Adrenal gland (tissue), 12 donors: Measurements from ENCODE around the gene EXOC6B. TPM values are rescaled to one million over a fixed set of nuclear protein-coding genes. Genes with fewer than 3 reads are reported as not detected.

ENCODE experiments used
- DNase-seq, 7 donors: peaks; one replicate each; pipeline ENCODE4 v3.0.0-alpha.2; 2019 to 2020
- H3K27ac ChIP-seq, 5 donors: fragments of 200-600 bp; sonication (generic) in 4 of 5; 1 replicate in 3 of 5; 2 replicates in 2 of 5; pipeline versions ENCODE4 v1.5.1 to v1.8.0; 2016 to 2020; ENCODE audit warnings: mild to moderate bottlenecking in 1 of 5
- H3K27me3 ChIP-seq: fragments of 200-600 bp; 2 replicates; pipeline ENCODE4 v1.8.0; 2021
- H3K36me3 ChIP-seq, 2 donors: fragments of 200-600 bp; replicated peaks in 1 of 2; 1 replicate in 1 of 2; 2 replicates in 1 of 2; pipeline versions ENCODE4 v1.5.1 to v1.8.0; 2018 to 2022
- H3K4me1 ChIP-seq, 2 donors: fragments of 200-600 bp; replicated peaks in 1 of 2; 1 replicate in 1 of 2; 2 replicates in 1 of 2; pipeline versions ENCODE4 v1.5.1 to v1.8.0; 2018 to 2021
- H3K4me3 ChIP-seq, 4 donors: fragments of 200-600 bp; sonication (generic) in 3 of 4; one replicate each; pipeline ENCODE4 v1.5.1; 2016 to 2018
- H3K9me3 ChIP-seq, 3 donors: fragments of 200-600 bp; sonication (generic) in 1 of 3; replicated peaks in 1 of 3; 1 replicate in 2 of 3; 2 replicates in 1 of 3; pipeline versions ENCODE4 v1.5.1 to v1.8.0; 2016 to 2021
- CTCF ChIP-seq, 6 experiments: fragments of 450-650 bp in 4 of 6; fragments of 200-600 bp in 2 of 6; sonication (generic) in 1 of 6; IDR thresholded peaks; 1 replicate in 5 of 6; 2 replicates in 1 of 6; pipeline versions ENCODE4 v1.5.1 to v1.8.0; 2016 to 2021; ENCODE audit warnings: antibody characterized with exemption in 6 of 6, mild to moderate bottlenecking in 2 of 6, moderate library complexity in 1 of 6
- POLR2A ChIP-seq, 2 donors: fragments of 450-650 bp; IDR thresholded peaks; one replicate each; pipeline ENCODE4 v1.6.1; 2017; ENCODE audit warnings: antibody characterized with exemption in 2 of 2, mild to moderate bottlenecking in 2 of 2, moderate library complexity in 1 of 2
- WGBS, 4 donors: extraction: QIAGEN DNeasy Blood & Tissue Kit in 2 of 4; methylation state at CpG; one replicate each; pipeline versions ENCODE4 v1.1.5 to v1.1.7; 2013 to 2017; 5-methylcytosine and 5-hydroxymethylcytosine counted together
- intact Hi-C, 2 donors: fragments of 100-400 bp; cut with DNase I; formaldehyde crosslinking; loops; one replicate each; pipeline versions ENCODE4 v1.14.1 to v1.15.0; 2022 to 2023
- polyA plus RNA-seq, 3 donors: library from polyadenylated mRNA; stranded (reverse); fragments of 200-250 nt in 2 of 3; fragments of 350-450 nt in 1 of 3; fragmentation: Illumina TruSeq in 1 of 3; extraction: RNeasy Lipid Tissue Mini Kit (QIAGEN cat#74804) in 1 of 3; gene quantifications; one replicate each; pipeline ENCODE4 v1.2.3, GENCODE V29; 2013 to 2014
- total RNA-seq, 9 donors: library from RNA; depleted of rRNA in 4 of 9; stranded (reverse); fragments of >200 nt in 4 of 9; fragments of 120-200 nt in 1 of 9; fragmentation: NEBNext Ultra II Directional in 1 of 9; extraction: Animal tissue kit (Norgen Biotek cat#: 25700) in 1 of 9; gene quantifications; one replicate each; pipeline versions ENCODE4 v1.1.0 to v1.2.4, GENCODE V29; 2013 to 2023
- donor health status: healthy with polysubstance abuse.
- donor health status: Bipolar disorder and iron deficiency.
- donor health status: DM: yes; HTN: yes; CAD: no.
- donor health status: DM: no; HTN: no; CAD: no.
- donor health status: DM: no; HTN: no; CAD: no.
- donor health status: DM: yes; HTN: yes; CAD: no.

EXOC6B gene
- total and polyA plus RNA-seq, 12 donors: 6.0 to 92.6 (median 50.6) TPM

GRCh38 chr2:72554381-72554780, 271.5 kb downstream of the EXOC6B start:
- DNase-seq: no peak
- no peak overlapping the region for H3K4me3 ChIP-seq
- H3K27me3 ChIP-seq: no peaks in the 10 kb centered on the region
- no peaks in the 10 kb centered on the region for H3K9me3 ChIP-seq
- H3K4me1 ChIP-seq: no peaks in the 10 kb centered on the region
- intact Hi-C loops: no loop called here
- H3K36me3 ChIP-seq: no peaks in the 10 kb centered on the region
- TF ChIP-seq POLR2A (IDR thresholded peaks at IDR 0.05) (no peak), CTCF (IDR thresholded peaks at IDR 0.05) (no peak)
- H3K27ac ChIP-seq: no peak overlapping the region

GRCh38 chr2:72548081-72548764, 277.6 kb downstream of the EXOC6B start:
- Histone ChIP-seq H3K36me3 (no peaks in the 10 kb centered on the region), H3K9me3 (no peaks in the 10 kb centered on the region), H3K4me3 (no peak overlapping the region), H3K27ac (no peak overlapping the region), H3K27me3 (no peaks in the 10 kb centered on the region), H3K4me1 (peaks cover 0 to 19% of the 10 kb centered on the region in 2 donors)
- no peak for DNase-seq
- WGBS, 4 donors: 54 to 70% (median 64%) methylated on average over 5 of the region's 5 CpGs
- no peak for TF ChIP-seq CTCF (IDR thresholded peaks at IDR 0.05)
- intact Hi-C loops: no loop called here

- Histone ChIP-seq H3K27me3 (no peaks in the 10 kb centered on the region), H3K4me1 (peaks cover 0 to 22% of the 10 kb centered on the region in 2 donors), H3K4me3 (no peak overlapping the region), H3K9me3 (no peaks in the 10 kb centered on the region), H3K27ac (no peak overlapping the region), H3K36me3 (no peaks in the 10 kb centered on the region)
- intact Hi-C loops: no loop called here
- TF ChIP-seq POLR2A (IDR thresholded peaks at IDR 0.05): no peak
- TF ChIP-seq CTCF (IDR thresholded peaks at IDR 0.05): no peak
- DNase-seq: no peak
- WGBS, 4 donors: 91 to 100% (median 98%) methylated on average over 1 of the region's 1 CpG
These were observed 280.0 kb downstream of the EXOC6B start for GRCh38 chr2:72545790-72546189.

- H3K27ac ChIP-seq: no peak overlapping the region
- H3K4me3 ChIP-seq: no peak overlapping the region
- DNase-seq: no peak
- intact Hi-C loops: no loop called here
- no peaks in the 10 kb centered on the region for H3K27me3 ChIP-seq
- H3K4me1 ChIP-seq: peaks cover 0 to 22% of the 10 kb centered on the region in 2 donors
- H3K9me3 ChIP-seq: no peaks in the 10 kb centered on the region
- H3K36me3 ChIP-seq: no peaks in the 10 kb centered on the region
- TF ChIP-seq CTCF (IDR thresholded peaks at IDR 0.05): no peak
- no peak for TF ChIP-seq POLR2A (IDR thresholded peaks at IDR 0.05)
These were observed 281.3 kb downstream of the EXOC6B start for GRCh38 chr2:72544554-72544953.
